Peyer's patch (tissue), 4 donors: ENCODE results near the gene FN1. TPM values are rescaled to one million over a fixed set of nuclear protein-coding genes. Genes with fewer than 3 reads are reported as not detected.

Experiments
- DNase-seq, 3 donors: peaks; one replicate each; pipeline ENCODE4 v3.0.0-alpha.2; 2017 to 2019
- H3K27ac ChIP-seq, 4 donors: fragments of 200-600 bp; sonication (generic); one replicate each; pipeline ENCODE4 v1.5.1; 2016 to 2019
- H3K27me3 ChIP-seq, 2 donors: fragments of 200-600 bp; sonication (generic); one replicate each; pipeline ENCODE4 v1.5.1; 2019
- H3K36me3 ChIP-seq, 3 donors: fragments of 200-600 bp; sonication (generic); one replicate each; pipeline ENCODE4 v1.5.1; 2016 to 2019
- H3K4me1 ChIP-seq, 4 donors: fragments of 200-600 bp; sonication (generic); one replicate each; pipeline ENCODE4 v1.5.1; 2016 to 2019
- H3K4me3 ChIP-seq, 4 donors: fragments of 200-600 bp; sonication (generic); 1 replicate in 3 of 4; 2 replicates in 1 of 4; pipeline ENCODE4 v1.5.1; 2016 to 2019; ENCODE audit warnings: mild to moderate bottlenecking in 1 of 4
- H3K9me3 ChIP-seq, 4 donors: fragments of 200-600 bp; sonication (generic); one replicate each; pipeline ENCODE4 v1.5.1; 2016 to 2019; ENCODE audit warnings: mild to moderate bottlenecking in 1 of 4
- CTCF ChIP-seq, 6 experiments: fragments of 450-650 bp in 4 of 6; fragments of 200-600 bp in 2 of 6; sonication (generic) in 1 of 6; IDR thresholded peaks; one replicate each; pipeline ENCODE4 v1.5.1; 2017 to 2019; ENCODE audit warnings: antibody characterized with exemption in 6 of 6, mild to moderate bottlenecking in 3 of 6, moderate library complexity in 1 of 6
- POLR2A ChIP-seq, 2 donors: fragments of 450-650 bp; IDR thresholded peaks; one replicate each; pipeline ENCODE4 v1.5.1; 2017; ENCODE audit warnings: antibody characterized with exemption in 2 of 2, mild to moderate bottlenecking in 2 of 2, moderate library complexity in 2 of 2
- total RNA-seq, 4 donors: library from RNA; depleted of rRNA; stranded (reverse); fragments of >200 nt; gene quantifications; one replicate each; pipeline ENCODE4 v1.1.0, GENCODE V29; 2016

Gene FN1
- total RNA-seq, 4 donors from 2014 or later, result 28.0 to 152 (median 72.8) TPM

GRCh38 chr2:215358891-215359575 is 76.8 kb downstream of the FN1 start:
- TF ChIP-seq POLR2A (IDR thresholded peaks at IDR 0.05) (no peak), CTCF (IDR thresholded peaks at IDR 0.05) (no peak)
- no peaks in the 10 kb centered on the region for H3K4me1 ChIP-seq
- DNase-seq, result no peak
- peaks cover 0 to 38% (median 0%) of the 10 kb centered on the region in 3 donors for H3K36me3 ChIP-seq
- no peaks in the 10 kb centered on the region for H3K9me3 ChIP-seq
- H3K27me3 ChIP-seq, result no peaks in the 10 kb centered on the region
- no peak overlapping the region for H3K27ac ChIP-seq
- no peak overlapping the region for H3K4me3 ChIP-seq

GRCh38 chr2:215358312-215358845 is 77.5 kb downstream of the FN1 start:
- Histone ChIP-seq H3K36me3 (peaks cover 0 to 31% (median 0%) of the 10 kb centered on the region in 3 donors), H3K4me3 (no peak overlapping the region), H3K4me1 (no peaks in the 10 kb centered on the region), H3K27ac (no peak overlapping the region), H3K27me3 (no peaks in the 10 kb centered on the region), H3K9me3 (no peaks in the 10 kb centered on the region)
- DNase-seq, result no peak
- TF ChIP-seq POLR2A (IDR thresholded peaks at IDR 0.05), result no peak
- TF ChIP-seq CTCF (IDR thresholded peaks at IDR 0.05), result no peak

GRCh38 chr2:215357660-215358059 is 78.2 kb downstream of the FN1 start:
- H3K4me3 ChIP-seq, result no peak overlapping the region
- H3K4me1 ChIP-seq, result no peaks in the 10 kb centered on the region
- TF ChIP-seq CTCF (IDR thresholded peaks at IDR 0.05) (no peak), POLR2A (IDR thresholded peaks at IDR 0.05) (no peak)

GRCh38 chr2:215356948-215357461 is 78.9 kb downstream of the FN1 start:
- TF ChIP-seq POLR2A (IDR thresholded peaks at IDR 0.05), result no peak
- no peak for TF ChIP-seq CTCF (IDR thresholded peaks at IDR 0.05)
- H3K36me3 ChIP-seq, result peaks cover 0 to 19% (median 0%) of the 10 kb centered on the region in 3 donors
- no peak overlapping the region for H3K27ac ChIP-seq
- no peak overlapping the region for H3K4me3 ChIP-seq
- no peaks in the 10 kb centered on the region for H3K4me1 ChIP-seq
- DNase-seq, result no peak
- no peaks in the 10 kb centered on the region for H3K9me3 ChIP-seq
- H3K27me3 ChIP-seq, result no peaks in the 10 kb centered on the region

More at GRCh38 chr2:215357660-215358059, 78.2 kb downstream of the FN1 start:
- Histone ChIP-seq H3K27ac (no peak overlapping the region), H3K27me3 (no peaks in the 10 kb centered on the region), H3K9me3 (no peaks in the 10 kb centered on the region), H3K36me3 (peaks cover 0 to 26% (median 0%) of the 10 kb centered on the region in 3 donors)
- no peak for DNase-seq

GRCh38 chr2:215356334-215356947 is 79.4 kb downstream of the FN1 start:
- Histone ChIP-seq H3K27ac (no peak overlapping the region), H3K9me3 (no peaks in the 10 kb centered on the region), H3K36me3 (peaks cover 0 to 14% (median 0%) of the 10 kb centered on the region in 3 donors), H3K4me3 (no peak overlapping the region), H3K27me3 (no peaks in the 10 kb centered on the region), H3K4me1 (no peaks in the 10 kb centered on the region)
- no peak for DNase-seq
- TF ChIP-seq POLR2A (IDR thresholded peaks at IDR 0.05) (no peak), CTCF (IDR thresholded peaks at IDR 0.05) (no peak)
